ENCODE results near the gene PRKG2.
"Not testable (repeated sequence)": the region's sequence is repeated elsewhere in the genome, so short reads cannot be mapped to it uniquely, and the experiment has no call there.

The PRKG2 gene, protein sequence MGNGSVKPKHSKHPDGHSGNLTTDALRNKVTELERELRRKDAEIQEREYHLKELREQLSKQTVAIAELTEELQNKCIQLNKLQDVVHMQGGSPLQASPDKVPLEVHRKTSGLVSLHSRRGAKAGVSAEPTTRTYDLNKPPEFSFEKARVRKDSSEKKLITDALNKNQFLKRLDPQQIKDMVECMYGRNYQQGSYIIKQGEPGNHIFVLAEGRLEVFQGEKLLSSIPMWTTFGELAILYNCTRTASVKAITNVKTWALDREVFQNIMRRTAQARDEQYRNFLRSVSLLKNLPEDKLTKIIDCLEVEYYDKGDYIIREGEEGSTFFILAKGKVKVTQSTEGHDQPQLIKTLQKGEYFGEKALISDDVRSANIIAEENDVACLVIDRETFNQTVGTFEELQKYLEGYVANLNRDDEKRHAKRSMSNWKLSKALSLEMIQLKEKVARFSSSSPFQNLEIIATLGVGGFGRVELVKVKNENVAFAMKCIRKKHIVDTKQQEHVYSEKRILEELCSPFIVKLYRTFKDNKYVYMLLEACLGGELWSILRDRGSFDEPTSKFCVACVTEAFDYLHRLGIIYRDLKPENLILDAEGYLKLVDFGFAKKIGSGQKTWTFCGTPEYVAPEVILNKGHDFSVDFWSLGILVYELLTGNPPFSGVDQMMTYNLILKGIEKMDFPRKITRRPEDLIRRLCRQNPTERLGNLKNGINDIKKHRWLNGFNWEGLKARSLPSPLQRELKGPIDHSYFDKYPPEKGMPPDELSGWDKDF

GRCh38 chr4:81214881-81215868 lies at the start of gene PRKG2:
Gene PRKG2, minus strand, starts transcription at chr4:81215222. Its CDS starts 10,175 bp downstream, at chr4:81205047.
- DNase-seq (ENCODE audit: low read depth), result no peak

DNA sequence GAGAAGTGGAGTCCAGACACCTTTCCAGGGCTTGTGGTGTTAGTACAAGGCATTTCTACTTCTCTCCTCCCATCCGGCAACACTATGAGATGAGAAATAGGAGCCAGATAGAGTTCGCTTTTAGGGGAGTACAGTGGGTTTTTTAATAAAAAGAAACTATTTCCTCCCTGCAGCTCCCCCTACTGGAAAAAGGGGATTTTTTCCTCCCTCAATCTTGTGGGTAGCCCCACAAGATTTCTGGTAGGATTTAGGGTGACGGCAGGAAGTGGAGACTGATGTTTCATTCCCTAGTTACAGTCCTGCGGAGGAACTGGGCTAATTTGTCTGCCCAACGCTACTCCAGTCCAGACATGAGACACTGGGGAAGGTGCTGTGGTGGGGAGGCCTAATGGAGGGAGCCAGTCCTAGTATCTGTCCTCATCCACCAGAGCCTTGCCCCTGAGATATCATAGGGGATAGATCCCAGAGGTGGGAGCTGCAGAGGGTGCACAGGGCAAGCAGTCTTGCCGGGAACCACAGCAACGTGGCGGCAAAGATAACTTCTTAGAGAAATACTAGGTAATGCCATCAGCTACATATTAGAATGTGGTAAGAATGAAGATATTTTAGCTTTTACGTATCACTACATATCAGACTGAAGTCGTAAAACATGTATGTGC lies 45.5 kb upstream of the PRKG2 start:
- DNase-seq (ENCODE audit: low read depth), result no peak

GRCh38 chr4:81258841-81259550 lies 44.0 kb upstream of the PRKG2 start:
- DNase-seq (ENCODE audit: low read depth), result no peak

DNA sequence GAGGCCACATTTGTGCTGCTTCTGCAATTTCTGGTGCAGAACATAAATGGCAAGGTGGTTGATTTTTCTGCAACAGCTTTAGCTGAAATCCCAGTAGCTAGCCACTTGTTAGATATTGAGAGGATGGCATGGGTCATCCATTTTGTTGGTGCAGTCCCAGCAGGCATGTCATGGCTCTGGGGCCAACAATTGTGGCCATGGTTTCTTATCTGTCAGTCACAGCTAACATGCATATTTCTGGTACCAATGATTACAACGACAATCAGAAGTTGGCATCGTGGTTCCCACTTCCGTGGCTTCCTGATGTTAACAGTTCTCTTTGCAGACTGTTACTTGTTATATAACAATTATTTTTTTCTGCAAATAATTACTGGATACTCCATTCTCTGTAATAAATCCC lies 42.8 kb upstream of the PRKG2 start:
- DNase-seq (ENCODE audit: low read depth), result no peak

- no peak for DNase-seq (ENCODE audit: low read depth)
Measured at GRCh38 chr4:81257021-81257420, 42.0 kb upstream of the PRKG2 start.

GRCh38 chr4:81256059-81256970 lies 41.3 kb upstream of the PRKG2 start:
- no peak for DNase-seq (ENCODE audit: low read depth)

- no peak for DNase-seq (ENCODE audit: low read depth)
Measured at GRCh38 chr4:81255524-81255923, 40.5 kb upstream of the PRKG2 start.

GRCh38 chr4:81250430-81250829 lies 35.4 kb upstream of the PRKG2 start:
- DNase-seq (ENCODE audit: low read depth), result no peak

DNA sequence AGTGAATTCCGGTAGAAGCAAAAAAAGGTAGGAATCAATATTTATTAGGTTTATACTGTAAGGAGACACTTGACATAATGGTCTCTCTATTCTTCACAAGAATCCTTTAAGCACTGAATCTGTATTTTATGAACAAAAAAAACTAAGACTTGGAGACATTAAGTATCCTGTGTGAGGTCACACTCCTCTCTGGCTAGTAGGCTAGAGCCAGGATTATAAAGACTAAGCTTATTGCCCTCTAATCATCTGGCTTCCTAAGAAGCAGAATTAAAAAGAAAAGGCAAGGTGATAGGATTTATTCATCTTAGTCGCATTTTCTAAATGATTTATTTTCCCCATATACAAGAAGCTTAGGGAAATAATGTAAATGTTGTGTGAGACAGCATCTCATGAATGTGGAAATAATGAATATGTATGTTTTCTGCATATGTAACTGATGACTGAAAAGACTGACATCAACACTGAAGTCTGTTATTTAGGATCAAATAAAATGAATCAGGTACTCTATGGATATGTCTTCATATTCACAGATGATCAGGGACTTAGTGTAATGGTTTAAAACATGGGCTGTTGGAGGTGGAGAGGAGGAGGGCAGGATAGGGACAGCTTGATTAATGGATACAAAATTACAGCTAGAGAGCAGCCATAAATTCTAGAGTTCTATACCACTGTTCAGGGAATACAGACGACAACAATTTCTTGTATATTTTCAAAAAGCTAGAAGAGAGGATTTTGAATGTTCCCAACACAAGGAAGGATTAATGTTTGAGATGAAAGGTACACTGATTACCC lies 30.4 kb upstream of the PRKG2 start:
- no peak for DNase-seq (ENCODE audit: low read depth)

DNA sequence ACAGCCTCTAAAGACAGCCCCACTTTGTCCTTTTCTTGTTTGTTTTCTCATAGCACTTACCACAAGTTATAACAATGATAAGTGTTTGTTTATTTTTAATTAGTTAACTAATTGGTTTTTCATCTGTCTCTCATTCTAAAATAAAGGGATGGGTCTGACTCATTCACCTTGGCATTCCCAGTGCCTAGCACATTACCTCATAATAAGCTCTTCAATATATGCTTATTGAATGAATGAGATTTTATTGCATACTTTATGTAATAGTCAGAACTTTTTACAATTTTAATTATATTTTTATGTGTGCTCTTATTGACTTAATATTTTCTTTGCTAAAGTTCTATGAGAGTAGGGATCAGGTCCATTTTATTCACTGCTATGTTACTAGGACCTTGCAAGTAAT lies 22.8 kb upstream of the PRKG2 start:
- DNase-seq (ENCODE audit: low read depth), result no peak

DNA sequence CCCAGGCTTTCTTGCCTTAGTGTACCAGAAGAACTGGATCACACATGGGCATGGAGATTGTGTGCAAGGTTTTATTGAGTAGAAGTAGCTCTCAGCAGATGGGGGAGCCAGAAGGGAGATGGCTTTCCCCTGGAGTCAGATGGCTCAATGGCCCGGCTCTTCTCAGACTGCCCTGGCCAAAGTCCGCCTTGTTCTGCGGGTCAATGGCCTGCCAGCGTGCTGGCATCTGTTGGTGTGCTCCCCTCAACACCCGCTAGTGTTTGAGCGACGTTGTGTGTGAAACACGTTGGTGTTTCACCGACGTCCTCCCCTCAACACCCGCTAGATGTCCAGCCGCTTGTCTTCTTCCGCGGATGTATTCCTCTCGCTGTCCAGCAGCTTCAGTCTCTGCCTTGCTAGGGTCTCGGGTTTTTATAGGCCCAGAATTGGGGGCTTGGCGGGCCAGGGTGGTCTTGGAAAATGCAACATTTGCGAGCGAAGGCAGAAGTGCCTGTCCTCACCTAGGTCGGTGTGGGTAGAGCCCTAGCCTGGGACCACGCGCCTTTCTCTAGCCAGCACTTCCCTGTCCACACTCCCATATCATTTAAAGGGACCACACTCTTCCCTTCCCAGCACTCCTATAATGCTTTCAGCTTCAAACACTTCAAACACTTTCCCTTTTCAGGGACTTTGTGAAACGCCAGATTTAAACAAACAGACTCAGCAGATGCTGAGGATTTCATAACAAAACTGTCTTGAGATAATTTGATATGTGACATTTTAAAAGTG lies 21.1 kb upstream of the PRKG2 start:
- no peak for DNase-seq (ENCODE audit: low read depth)

GRCh38 chr4:81227968-81228367 lies 12.9 kb upstream of the PRKG2 start:
- DNase-seq (ENCODE audit: low read depth), result no peak

DNA sequence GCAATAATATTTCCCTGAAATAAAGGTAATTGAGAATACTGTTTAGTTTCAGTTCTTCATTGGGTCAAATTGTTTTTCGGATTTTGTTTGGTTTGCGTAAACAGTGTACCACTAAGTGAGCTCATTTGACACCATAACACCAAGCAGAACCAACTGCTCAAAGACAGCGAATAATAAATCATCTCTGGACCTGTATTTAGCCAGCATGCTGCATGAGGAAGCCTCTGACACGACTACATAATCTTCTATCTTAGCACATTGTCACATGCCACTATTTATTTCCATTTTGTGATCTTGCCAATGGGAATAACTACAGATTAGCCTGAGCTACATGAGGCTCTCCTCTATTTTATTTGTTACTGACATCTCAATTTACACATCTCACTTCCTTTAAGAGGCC lies 12.1 kb upstream of the PRKG2 start:
- DNase-seq (ENCODE audit: low read depth), result no peak

DNA sequence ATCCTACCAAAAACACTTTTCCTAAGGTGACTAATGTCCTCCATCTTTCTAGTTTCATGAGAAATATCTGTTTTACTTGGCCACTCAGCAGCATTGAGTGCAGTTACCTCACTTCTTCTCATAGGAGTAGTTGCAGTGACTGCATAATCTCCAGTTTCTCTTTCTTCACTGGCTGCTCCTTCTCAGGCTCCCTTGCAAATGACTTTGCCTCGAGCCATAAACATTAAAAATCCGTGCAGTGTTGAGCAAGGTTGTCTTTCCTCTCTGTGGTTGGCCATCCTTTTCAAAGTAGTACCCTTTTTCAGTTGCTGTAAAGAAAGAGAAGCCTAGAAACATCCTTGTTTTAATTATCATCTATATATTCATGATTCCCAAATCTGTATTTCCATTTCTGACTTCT lies 10.2 kb upstream of the PRKG2 start:
- DNase-seq (ENCODE audit: low read depth), result no peak

- not testable (repeated sequence) for DNase-seq (ENCODE audit: low read depth)
Measured at GRCh38 chr4:81222082-81222472, 7.1 kb upstream of the PRKG2 start.

- no peak for DNase-seq (ENCODE audit: low read depth)
Measured at GRCh38 chr4:81221303-81222081, 6.5 kb upstream of the PRKG2 start.

DNA sequence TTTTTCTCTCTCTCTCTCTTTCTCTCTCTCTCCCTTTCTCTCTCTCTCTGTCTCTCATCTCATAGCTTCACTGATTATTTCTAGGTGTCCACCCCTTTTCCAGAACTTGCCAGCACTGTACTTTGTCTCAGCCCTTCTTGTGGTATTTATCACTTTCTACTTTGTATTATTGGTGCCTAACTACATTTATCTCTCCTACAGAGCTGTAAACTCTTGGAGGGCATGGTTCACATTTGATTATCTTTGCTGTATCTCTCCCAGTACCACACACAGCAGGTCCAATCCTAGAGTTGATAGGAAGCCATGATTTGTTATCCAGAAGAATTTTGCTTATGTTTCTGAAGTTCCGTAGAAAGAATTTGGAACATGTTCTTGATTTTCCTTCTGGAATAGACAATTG lies 5.2 kb upstream of the PRKG2 start:
- DNase-seq (ENCODE audit: low read depth), result no peak

DNA sequence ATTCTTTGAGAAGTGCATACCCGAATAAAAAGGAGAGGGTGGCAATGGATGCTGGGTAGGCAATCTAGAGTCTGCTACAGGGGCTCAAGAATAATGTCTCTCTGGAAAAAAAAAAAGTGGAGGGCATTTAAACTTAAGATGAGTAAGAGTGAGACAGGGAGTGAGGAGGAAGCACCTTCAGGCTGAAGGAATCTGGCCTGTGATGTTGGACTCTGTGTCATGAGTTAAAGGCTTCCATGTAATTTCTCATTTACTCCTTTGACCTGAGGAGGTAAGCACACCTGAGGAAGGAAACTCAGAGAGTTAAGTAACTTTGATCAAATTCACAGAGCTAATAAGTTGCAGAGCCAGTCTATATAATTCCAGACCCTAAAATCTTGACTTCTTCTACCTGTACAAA lies 3.2 kb upstream of the PRKG2 start:
- no peak for DNase-seq (ENCODE audit: low read depth)
